Activated T-cell treated with anti-CD3 and anti-CD28 coated beads, Interleukin-2, amount 50 U/mL, for 1 hour (primary cell): ENCODE data around the gene FAM120A.

Experiments used
- DNase-seq: peaks from one replicate; pipeline ENCODE4 v3.0.0-alpha.2; 2020

The FAM120A gene

GRCh38 chr9:93582550-93582949 lies 131.1 kb downstream of the FAM120A start:
- no peak for DNase-seq

DNA sequence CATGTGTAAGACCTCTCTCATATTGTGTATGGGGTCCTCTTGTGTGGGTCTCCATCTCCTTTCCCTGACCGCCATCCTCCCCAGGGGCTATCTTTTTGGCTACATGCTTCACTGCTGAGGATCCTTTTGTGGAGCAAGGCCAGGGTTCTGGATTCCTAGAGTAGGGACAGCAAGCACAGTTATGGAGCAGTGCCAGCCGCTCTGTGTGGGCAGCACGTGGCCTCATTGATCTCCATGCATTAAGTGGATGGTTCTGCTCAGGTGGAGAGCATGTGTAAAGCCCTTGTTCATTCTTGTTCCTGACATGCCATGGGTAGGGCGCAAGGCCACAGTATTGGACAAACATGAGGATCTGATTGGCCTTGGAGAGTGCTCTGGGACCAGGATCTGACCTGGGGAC lies 133.8 kb downstream of the FAM120A start:
- DNase-seq = no peak

DNA sequence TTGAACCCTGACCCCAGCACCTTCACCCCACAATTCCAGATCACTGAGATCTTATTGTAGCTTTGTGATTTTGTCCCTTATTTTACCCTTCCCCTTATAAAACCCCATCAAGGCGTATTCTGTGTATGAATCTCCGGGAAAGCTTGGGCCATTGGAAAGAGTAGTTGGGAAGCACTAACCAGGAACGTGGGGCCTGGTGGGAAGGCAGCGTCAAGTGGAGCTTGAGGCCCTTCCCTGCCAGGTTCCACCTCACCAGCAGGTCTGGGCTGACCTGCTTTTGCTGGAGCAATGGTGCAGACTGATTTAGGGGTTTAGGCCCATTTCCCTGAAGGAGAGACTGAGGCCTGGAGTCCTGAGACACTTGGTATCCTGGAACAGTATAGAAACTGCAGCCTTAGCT lies 134.2 kb downstream of the FAM120A start:
- no peak for DNase-seq

- DNase-seq = no peak
Observed at GRCh38 chr9:93586290-93587057, 135.0 kb downstream of the FAM120A start.

GRCh38 chr9:93587284-93587650 lies 135.8 kb downstream of the FAM120A start:
- DNase-seq = no peak

- no peak for DNase-seq
Observed at GRCh38 chr9:93587651-93588347, 136.3 kb downstream of the FAM120A start.

- DNase-seq = no peak
Observed at GRCh38 chr9:93588641-93589609, 137.4 kb downstream of the FAM120A start.

- DNase-seq = no peak
Observed at GRCh38 chr9:93589688-93590087, 138.2 kb downstream of the FAM120A start.

DNA sequence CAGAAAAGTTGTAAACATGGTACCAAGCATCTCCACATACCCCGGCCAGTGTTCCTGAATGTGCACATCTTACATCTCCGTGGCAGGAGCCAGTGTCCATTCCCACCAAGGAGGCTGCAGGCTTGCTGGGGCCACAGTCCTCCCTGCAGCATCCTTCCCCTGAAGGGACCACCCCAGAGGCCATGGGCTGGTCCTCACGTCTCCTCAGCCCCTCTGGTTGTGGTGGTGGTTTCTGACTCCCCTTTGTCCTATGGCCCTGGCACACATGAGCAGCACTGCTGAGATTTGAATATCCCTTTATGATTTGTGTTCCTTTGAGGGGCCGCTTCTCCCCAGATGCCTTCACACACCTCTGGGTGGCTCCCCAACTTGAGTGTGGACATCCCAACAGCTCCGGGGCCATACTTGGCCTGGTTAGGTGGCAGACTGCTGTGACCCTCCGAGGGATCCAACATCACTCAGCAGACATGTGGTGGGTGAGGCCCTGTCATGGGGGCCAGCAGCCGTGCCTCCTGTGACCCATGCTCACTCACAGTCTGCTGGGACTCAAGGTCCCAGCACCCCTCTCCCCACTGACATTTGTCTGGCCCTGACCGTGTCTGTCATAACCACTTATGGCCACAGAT lies 139.2 kb downstream of the FAM120A start:
- no peak for DNase-seq

DNA sequence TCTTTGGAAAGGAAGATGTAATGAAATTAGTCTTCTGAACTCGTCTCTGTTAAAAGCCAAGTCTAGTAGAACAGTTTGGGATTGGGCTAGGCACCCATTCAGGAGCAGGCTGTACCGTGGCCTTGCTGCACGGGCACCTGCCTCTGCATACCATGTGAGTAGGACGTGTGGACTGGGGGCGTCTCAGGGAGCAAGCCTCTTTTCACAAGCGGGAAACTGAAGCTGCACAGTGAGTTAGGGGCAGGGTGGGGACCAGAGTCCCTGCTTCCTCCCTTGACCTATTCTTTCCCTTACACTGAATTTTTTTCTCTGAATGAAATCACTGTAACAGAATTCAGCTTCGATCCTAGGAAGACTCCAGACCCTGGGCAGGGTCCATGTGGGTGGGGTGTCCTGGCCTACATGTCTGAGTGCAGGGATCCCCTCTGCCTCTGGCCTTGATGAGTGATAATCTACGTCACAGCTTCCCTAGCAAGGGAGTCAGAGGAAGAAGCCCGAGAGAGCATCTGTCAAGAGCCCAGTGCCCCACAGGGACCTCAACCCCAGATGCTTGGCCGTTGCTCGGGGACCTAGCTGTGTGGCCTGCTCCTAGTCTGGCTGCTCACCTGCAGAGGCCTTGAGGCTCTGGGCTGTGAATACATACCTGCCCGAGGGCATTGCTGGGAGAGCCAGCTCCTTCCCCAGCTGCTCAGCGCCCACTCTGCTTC lies 140.0 kb downstream of the FAM120A start:
- DNase-seq = no peak

- DNase-seq = no peak
Observed at GRCh38 chr9:93592008-93592642, 140.6 kb downstream of the FAM120A start.

GRCh38 chr9:93592643-93593021 lies 141.1 kb downstream of the FAM120A start:
- no peak for DNase-seq

- DNase-seq = no peak
Observed at GRCh38 chr9:93593144-93593658, 141.7 kb downstream of the FAM120A start.

- DNase-seq = no peak
Observed at GRCh38 chr9:93594041-93594756, 142.7 kb downstream of the FAM120A start.

DNA sequence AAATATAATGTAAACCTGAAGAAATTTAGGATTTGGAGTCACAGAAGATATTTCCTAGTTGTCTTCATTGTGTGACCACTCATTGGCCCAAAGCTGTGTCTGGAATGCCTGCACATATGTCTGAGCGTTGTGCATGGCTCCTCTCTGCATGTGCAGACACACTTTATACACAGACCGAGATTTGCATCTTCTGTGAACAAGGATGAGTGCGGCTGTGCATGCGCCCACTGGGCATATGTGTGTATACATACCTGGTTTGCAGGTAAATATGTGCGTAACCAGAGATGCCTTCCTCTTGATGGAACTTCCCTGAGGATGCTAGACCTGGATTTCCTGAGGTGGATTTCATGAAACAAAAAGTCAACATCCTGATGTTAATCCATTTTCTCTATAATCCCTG lies 144.0 kb downstream of the FAM120A start:
- no peak for DNase-seq

DNA sequence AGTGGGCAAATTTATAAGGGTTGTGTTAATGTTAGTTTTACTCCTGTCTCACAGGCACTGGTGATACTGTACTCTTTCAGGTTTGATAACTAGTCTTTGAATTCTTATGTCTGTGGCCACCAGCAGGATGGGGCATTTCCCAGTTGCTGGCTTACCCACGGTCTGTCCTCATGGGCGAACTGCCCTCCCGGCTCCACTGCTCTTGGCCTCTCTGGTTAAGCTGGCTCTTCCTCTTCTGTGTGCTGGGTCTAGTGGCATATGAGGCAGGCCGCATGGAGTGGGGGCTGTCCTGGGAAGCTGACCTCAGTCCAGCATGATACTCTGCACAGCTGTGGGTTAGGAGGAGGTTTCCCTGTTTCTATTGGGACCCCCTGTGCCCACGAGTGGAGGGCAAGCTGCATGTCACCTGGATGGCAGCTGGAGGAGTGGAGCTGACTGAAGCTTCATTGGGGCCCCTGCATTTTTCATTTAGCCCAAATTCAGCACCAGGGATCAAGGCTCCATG lies 144.4 kb downstream of the FAM120A start:
- DNase-seq = no peak

GRCh38 chr9:93596399-93596798 lies 144.9 kb downstream of the FAM120A start:
- DNase-seq = no peak

DNA sequence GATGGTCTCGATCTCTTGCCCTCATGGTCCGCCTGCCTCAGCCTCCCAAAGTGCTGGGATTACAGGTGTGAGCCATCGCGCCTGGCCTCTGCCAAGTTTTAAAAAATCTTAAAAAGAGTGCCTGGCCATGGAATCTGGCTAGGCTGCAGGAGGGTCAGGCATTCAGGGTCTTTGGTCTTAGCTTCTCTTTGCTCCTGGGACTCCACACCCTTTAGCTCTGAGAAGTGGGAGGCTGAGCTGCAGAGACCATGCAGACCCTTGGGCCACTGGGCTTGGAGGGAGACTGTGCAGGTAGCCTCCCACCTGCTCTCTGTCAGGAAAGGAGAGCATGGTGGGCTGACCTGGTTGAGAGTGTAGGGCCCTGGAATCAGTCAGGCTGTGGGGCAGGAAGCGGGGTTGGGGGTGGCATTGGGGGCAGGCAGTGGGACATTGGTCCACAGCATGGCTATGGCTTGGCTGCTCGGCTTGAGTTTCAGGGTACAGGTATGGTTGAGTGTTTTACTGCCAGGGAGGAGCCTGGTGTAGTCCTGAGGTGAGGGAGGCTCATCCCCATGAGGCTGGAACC lies 145.7 kb downstream of the FAM120A start:
- DNase-seq = no peak

- DNase-seq = no peak
Observed at GRCh38 chr9:93597871-93598646, 146.6 kb downstream of the FAM120A start.
